M059J (cell line): Measurements from ENCODE around the gene RNF224. TPM values are rescaled to one million over a fixed set of nuclear protein-coding genes. Genes with fewer than 3 reads are reported as not detected.

Experiments used
- DNase-seq: peaks from one replicate; pipeline ENCODE4 v3.0.0-alpha.2; 2012; ENCODE audit warnings: low read depth
- total RNA-seq: library from RNA; depleted of rRNA; stranded (reverse); fragments of >200 nt; shearing (Covaris generic); gene quantifications from 2 replicates; pipeline ENCODE4 v1.2.3, GENCODE V29; 2014

RNF224 gene
- total RNA-seq, 1 experiment from 2014 or later = not detected

DNA sequence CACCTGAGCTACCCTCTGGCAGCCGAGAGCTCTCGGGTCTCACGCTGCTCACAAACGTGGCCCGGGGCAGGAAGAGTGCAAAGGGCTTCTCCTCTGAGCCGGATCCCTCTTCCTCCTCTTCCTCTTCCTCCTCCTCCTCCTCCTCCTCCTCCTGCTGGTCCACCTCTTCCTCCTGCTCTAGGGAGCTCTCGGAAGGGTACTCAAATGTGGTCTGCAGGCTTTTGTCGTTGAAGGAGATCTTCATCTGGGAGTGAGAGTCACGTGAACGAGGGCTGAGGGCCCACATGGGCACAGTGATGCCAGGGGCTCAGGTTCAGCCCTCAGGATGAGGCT, 34.9 kb upstream of the RNF224 start:
- DNase-seq = no peak

DNA sequence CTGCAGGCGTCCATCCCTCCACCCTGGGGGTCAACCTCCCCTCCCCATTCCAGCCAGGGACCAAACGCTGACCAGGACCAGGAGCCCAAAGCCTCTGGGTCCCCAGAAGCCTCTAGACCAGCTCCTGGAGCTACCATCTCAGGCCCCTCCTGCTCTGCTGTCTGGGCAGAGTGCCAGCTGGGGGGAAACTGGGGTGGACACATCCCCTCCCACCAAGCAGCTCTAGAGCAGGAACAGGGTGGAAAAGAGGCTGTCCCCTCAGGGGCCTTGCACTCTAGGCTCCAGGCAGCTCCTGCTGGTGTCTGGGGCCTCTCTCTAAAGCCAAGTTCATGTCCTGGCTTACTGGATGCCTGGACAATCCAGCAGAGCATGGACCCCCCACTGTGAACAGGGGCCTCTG, 34.4 kb upstream of the RNF224 start:
- DNase-seq = no peak

DNA sequence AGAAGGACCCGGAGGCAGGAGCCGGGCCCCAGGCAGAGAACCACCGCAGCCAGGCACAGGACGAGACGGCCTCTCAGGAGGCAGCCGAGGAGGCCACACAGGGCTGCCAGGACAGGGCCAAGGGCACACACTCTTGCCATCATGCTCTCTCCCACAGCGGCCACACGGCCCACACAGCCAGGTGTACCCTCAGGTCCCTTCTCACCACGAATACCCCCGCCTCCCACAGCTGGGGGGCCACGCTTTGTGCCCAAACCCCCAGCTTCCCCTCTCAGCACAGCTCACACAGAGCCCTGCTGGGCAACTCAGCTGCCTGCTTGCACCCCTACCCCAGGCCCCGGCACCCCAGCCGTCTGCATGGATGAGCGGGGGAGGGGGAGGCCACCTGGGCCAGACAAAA, 33.5 kb upstream of the RNF224 start:
- DNase-seq = no peak

DNA sequence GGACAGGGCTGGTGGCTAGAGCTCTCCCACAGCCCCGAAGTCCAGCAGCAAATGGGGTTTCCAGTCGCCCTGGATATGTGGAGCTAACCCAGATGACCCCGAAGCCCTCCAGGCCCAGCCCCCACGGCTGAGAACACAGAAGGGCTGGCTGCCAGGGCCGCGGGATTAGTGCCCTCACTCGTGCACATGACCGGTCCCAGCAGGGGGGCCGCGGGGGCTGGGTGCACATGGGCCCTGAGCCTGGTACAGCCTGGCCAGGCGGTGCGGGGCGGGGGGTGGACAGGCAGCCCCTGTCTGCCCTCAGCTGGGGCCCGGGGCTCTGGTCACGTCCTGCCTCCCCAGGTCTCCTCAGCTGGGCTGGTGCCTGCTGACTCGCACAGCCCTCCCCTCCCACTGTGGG, 32.9 kb upstream of the RNF224 start:
- no peak for DNase-seq

DNA sequence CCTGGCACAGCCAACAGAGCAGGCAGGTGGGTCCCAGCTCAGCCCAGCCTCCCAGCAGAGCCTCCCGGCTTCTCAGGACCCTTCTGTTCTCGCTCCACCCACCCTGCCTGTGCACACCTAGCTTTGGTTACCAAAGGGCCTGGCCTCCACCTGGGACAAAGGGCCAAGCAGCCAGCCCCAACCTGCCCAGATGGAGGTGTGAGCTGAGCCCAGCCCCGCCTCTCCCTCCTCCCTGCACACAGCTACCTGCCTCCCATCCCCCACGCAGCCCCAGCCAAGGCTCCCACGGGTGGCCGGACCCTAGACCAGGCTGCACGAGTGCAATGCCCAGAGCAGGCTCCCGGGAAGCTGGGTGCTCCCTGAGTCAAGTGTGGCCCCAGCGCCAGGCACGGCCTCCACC, 32.4 kb upstream of the RNF224 start:
- no peak for DNase-seq

DNA sequence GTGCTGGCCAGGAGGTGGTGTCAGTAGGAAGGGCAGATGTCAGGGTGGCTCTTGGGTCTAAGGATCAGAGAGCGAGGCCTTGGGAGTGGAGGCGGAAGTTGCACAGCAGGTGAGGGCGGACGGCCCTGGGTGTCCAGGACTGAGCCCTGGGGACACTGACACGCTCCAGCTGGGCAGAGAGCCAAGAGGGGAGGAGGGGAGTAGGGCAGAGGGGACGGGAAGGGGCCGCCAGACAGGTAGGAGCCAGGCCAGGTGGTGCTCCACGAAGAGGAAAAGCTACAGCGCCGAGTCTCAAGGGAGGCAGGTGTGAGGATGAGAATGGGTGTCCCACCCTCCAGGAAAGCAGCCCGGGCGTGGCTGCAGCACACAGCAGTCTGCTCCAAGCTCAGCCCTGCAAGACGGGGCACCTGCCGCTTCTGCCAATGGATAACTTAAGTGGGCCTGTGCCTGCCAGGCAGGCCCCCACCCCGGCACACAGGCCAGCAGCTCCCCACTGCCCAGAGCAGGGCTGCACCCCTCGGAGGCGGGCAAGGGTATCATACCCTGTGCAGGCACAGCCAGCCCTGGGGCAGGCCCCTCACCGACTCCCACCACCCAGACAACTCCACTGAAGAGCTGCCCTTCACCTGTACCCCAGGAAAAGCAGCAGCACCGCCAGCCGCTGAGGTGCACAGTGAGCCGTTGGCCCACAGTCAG, 31.6 kb upstream of the RNF224 start:
- DNase-seq = no peak

DNA sequence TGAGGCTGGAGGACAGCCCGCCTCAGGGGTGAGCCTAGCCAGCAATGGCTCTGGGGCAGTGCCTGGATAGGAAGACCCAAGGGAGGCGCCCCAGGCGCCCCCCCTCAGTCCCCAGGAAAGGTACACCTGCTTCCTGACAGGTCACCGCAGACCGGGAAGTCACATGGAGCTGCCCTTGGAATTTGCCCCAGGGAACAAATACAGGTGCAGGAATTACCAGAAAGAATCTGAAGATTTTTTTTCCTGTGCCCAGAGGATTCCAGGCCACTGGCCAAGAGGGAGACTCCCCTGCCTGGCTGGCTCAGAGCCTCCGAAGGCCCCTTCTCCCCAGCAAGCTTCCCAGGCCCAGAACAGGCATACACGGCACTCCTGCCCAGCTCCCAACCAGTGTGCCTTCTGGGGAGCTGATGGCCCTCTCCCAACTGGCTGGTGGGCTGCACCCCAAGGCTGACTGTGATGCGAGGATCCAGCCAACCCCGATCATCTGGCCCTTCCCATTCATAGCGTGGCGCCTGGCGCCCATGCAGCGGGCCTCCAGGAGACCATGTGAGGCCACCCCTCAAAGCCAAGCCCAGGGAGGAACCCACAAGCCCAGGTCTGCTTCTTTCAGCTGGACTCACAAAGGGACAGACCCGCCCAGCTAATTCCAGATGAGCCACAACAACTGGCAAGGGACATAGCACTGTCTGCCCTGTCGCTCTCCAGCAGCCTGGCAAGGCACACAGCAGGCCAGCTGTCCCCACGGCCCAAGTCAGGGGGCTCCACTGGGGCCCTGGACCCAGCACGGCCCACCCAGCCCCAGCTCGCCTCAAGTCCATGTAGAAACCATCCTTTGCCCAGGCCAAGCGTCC, 29.0 kb upstream of the RNF224 start:
- peak; percentile 63 for DNase-seq

DNA sequence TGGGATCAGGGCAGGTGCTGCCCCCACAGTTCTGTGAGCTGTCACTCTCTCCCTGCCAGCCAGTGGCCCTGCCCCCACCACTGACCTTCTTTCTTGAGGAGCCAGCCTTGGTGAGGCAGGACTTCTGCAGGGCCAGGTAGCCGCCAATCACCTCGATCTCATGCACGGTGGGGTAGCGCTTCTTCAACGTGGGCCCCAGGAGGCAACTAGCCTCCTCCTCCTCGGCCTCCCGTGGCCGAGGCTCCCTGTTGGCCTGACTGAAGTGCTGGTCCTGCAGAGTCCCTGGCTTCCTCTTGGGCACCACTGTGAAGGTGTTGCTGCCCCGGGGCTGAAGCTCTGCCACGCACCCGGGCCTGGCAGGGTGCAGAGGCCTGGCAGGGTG, 28.4 kb upstream of the RNF224 start:
- DNase-seq = no peak

DNA sequence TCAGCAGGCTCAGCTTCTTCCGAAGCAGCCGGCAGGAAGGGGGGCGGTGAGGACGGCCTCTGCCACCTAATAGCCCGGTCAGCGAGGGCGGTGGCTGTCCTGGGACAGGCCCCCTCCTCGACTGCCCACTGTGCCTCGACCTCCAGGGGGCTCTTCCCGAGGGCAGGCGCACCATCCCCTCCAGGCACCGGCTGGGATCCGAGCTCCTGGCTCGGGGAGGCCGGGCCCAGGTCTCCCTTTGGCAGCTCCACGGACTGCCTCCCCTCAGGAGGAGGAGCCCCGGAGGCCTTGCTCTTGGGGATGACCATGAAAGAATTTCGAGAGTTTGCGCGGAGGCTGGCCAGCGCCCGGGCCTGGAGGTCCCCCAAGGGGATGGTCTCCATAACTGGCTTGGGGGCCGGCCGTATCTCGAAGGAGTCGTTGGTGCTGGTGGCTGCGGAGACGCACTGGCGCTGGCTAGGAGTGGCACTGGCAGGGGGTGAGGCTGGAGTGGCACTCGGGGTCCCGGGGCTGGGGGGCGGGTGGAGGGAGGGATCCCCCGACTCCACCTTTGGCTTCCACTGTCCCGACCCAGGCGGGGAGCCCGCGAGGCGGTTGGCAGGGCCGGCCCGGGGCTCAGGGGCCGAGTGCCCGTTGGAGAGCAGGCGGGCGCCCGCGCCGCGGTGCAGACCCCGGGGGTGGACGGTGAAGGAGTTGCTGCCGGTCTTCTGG, 27.7 kb upstream of the RNF224 start:
- no peak for DNase-seq

DNA sequence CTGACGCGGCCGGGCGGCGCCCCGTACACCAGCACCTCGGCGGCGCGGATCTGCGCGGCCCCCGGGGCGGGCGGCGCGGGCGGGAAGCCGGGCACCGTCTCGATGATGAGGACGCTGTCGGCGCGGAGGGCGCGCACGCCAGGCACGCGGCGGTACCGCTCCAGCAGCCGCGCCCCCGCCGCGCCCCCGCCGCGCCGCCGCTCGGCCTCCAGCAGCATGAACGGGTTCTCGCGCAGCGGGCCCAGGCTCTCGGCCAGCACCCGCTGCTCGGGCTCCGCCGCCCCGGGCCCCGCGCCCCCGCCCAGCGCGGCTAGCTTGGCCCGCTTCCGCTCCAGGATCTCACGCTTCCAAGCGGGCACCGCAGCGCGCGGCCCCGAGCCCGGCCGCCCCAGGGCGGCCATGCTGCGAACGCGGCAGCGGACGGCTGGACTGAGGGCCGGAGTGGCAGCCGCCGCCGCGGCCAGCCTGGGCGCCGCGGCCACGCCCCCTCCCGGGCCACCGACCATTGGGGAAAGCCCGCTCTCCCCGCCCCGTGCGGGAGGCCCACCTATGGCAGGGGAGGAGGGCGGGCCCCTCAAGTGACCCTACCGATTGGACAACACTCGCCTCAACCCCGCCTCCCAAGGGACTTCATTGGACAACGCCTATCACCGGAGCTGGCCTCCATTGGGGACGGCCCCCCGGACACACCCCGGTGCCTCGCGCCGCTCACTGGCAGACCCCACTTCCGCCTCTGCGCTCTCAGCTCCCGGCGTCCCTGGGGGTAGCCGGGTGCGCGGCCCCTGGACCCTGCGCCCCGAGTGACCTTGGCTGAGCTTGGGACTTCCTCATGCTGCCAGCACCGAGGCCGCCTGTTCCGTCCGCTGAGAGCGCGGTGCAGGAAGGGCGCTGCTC, 26.7 kb upstream of the RNF224 start, which contains the start of gene TPRN:
TPRN (minus strand) TSS at position 431 of the 894 bp plus-strand sequence; CDS start at position 401, 30 bp downstream.
- peak; percentile 99 for DNase-seq

DNA sequence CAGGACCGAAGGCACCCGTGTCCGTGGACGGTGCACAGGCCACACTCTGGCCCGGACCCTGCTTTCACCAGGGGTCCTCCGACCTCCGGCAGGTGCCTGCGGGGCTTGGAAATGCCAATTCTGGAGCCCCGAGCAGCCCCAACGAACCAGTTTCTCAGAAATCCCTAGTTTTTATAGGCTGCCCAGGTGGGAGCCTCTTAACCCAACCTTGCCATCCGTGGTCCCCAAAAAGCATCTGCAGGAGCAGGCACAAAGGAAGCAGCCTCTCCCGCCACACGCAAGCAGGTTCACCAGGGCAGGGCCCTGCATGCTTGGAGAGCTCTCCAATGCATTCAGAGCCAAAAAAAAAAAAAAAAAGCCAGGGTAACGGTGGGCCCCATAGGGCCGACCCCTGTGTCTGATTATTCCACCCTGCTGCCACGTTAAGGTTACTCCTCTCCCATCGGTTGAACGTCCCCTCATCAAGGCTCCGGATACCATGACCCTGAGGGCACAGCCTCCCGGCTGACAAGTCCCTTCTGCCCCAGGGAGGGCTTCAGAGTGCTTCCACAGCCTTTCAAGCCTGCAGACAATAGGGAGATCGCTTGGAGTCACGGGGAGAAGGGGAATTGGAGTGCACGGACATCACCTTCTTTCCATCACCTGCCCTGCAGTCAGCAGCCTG, 26.0 kb upstream of the RNF224 start:
- DNase-seq = no peak

DNA sequence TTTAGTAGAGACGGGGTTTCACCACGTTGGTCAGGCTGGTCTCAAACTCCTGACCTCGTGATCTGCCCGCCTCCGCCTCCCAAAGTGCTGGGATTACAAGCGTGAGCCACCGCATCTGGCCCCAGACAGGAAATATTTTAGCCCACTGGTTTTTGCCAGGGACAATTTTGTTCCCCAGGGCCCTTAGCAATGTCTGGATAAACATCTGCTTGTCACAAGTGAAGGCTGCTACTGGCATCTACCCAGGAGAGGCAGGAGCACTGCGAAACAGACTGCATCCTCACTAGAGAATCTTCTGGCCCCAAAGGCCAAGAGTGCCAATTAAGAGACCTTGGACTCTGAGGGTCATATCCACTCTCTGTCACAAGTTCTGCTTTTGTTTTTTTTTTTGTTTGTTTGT, 24.3 kb upstream of the RNF224 start:
- DNase-seq = no peak

DNA sequence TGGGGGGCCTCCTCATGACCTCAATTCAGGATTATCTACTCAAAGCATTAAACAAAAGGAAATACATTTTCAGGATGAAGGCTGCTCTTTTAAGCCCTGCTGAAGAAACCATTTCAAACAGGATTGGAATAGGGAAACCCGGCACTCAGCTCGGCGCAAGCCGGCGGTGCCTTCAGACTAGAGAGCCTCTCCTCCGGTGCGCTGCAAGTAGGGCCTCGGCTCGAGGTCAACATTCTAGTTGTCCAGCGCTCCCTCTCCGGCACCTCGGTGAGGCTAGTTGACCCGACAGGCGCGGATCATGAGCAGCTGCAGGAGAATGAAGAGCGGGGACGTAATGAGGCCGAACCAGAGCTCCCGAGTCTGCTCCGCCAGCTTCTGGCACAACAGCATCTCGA, 22.6 kb upstream of the RNF224 start:
- no peak for DNase-seq

DNA sequence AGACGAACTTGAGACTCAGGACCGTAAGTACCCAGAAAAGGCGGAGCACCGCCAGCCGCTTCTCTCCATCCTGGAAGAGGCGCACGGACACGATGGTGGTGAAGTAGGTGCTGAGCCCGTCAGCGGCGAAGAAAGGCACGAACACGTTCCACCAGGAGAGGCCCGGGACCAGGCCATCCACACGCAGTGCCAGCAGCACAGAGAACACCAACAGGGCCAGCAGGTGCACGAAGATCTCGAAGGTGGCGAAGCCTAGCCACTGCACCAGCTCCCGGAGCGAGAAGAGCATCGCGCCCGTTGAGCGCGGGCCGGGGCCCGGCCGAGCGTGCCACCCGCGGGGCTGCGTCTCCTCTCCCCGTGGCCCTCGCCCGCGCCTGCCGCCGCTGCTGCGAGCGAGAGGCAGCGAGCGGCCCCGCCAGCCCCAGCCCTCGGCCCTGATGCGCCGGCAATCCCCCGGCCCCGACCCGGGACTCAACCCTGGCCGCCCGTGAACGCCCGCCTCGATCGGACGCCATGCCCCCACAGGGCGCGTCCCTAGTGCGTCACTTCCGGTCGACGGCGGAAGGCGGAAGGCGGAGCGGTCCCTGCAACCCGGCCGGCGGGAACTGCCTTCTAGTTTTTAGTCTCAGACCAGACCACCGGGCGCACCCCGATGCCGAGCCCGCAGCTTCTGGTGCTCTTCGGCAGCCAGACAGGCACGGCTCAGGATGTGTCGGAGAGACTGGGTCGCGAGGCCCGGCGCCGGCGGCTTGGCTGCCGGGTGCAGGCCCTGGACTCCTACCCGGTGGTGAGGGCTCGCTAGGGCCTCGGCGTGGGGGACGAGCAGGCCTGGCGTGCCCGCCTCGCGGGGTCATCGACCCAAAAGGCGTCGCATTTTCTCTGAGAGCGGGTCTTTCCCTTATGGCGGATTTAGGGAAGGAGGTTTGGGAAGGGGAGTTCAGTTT, 21.9 kb upstream of the RNF224 start, which contains the start of the genes NDOR1 and TMEM203:
NDOR1 (plus strand) TSS at position 575 of the 944 bp plus-strand sequence; CDS start at position 653, 78 bp downstream.
TMEM203 (minus strand) TSS at position 523 of the 944 bp plus-strand sequence; CDS start at position 289, 234 bp downstream.
- peak; percentile 84 for DNase-seq

DNA sequence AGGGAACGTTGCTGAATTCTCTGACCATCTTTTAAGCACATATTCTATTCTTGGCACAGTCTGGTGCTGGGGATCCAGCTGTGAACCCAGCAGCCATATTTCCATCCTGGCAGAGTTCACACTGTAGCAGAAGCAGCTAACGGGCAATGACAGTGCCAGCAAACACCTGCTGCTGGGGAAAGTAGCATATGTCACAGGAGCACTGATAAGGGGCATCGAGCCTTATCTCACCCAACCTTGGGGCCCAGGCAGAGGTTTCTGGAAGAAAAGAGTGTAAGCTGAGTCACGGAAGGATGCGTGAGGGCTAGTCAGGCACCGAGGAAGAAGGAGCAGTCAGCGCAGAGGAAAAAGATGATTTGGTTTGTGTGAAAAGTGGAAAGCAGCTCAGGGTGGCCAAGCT, 20.7 kb upstream of the RNF224 start:
- no peak for DNase-seq

DNA sequence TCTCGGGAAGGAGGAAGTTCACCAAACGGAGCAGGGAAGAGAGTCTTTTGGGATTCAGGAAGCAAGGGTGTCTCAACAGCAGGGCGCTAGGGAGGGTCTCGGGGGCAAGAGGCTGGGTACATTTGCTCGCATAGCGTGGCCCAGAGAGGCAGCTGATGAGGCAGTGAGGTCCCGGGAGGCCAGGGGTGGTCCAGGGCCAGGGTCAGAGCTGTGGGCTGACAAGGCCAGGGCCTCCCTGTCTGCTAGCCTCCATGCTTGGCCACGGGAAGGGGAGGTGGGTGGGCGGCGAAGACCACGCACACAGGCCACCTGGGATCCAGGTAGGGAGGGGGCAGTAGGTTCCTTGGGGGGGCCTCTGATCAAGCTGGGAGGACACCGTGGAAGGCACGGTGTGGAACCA, 15.8 kb upstream of the RNF224 start:
- DNase-seq = no peak

DNA sequence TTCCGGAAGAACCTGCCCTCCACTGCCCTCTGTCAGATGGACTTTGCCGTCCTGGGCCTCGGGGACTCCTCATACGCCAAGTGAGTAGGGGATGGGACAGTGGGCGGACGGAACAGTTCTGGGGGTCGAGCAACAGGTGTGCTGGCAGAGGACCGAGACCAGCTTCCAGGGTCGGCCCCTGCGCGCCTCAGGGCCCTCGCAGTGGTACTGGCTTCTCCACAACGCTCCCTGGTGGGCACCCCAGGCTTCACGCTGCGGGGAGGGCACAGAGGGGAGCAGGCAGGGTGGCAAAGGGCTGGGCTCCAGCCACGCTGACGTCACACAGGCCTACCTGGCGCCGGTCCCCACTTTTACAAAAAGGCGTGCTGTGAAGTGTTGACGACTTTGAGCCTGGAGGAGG, 14.8 kb upstream of the RNF224 start:
- DNase-seq = no peak

DNA sequence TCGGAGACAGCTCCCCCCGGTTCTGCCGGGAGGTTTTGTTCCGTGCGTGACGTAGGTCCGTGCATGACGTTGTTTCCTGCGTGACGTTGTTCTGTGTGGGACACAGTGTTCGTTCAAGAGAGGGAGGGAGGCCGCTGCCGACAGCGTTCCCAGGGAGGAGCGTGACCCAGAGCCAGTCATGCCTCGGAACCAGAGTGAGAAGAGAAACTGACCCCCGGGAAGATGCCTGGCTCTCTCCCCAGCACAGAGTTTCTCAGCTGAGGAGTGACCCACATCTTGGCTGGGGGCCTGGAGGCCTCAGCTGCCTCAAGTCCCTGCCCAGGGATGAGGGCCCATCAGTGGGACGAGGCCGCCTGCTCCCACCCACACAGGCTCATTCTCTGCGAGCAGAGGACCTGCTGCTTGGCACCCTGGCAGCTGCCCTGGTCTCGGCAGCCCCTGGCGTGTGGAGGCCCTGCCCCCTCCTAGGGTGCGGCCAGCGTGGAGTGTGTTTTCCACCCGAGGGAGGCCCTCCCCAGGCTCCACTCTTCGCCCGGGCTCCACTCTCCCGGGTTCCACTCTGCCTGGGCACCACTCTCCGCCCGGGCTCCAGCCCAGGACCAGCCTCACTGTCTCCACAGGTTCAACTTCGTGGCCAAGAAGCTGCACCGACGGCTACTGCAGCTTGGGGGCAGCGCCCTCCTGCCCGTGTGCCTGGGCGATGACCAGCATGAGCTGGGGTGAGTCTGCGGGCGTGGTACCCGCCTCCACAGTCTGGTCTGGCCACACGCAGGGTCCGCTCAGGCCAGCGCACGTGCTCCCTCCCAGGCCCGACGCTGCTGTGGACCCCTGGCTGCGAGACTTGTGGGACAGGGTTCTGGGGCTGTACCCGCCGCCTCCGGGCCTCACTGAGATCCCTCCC, 13.9 kb upstream of the RNF224 start:
- no peak for DNase-seq

DNA sequence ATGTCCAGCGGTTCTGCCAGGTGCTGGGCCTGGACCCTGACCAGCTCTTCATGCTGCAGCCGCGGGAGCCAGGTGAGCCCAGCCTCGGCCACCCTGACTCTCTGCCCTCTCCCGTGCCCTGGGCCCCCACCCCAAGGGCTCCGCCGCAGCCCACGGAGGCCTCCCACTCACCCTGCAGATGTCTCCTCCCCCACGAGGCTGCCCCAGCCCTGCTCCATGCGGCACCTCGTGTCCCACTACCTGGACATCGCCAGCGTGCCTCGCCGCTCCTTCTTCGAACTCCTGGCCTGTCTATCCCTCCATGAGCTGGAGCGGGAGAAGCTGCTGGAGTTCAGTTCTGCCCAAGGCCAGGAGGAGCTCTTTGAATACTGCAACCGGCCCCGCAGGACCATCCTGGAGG, 12.7 kb upstream of the RNF224 start:
- no peak for DNase-seq
